Measurements from ENCODE around the gene CRABP2.

Gene CRABP2

DNA sequence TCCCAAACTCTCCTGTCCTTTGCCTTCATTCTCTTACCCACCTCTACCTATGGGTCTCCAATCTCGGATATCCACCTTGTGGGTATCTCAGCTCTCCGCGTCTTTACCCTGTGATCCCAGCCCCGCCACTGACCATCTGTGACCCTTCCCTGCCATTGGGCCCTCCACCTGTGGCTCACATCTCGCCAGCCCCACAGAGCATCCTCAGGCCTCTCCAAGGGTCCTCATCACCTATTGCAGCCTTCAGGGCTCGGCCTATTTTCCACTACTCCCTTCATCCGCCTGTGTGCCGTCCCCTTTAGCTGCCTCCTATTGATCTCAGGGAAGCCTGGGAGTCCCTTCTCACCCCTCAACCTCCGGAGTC is 52.4 kb downstream of the CRABP2 start:
- DNase-seq: no peak

DNA sequence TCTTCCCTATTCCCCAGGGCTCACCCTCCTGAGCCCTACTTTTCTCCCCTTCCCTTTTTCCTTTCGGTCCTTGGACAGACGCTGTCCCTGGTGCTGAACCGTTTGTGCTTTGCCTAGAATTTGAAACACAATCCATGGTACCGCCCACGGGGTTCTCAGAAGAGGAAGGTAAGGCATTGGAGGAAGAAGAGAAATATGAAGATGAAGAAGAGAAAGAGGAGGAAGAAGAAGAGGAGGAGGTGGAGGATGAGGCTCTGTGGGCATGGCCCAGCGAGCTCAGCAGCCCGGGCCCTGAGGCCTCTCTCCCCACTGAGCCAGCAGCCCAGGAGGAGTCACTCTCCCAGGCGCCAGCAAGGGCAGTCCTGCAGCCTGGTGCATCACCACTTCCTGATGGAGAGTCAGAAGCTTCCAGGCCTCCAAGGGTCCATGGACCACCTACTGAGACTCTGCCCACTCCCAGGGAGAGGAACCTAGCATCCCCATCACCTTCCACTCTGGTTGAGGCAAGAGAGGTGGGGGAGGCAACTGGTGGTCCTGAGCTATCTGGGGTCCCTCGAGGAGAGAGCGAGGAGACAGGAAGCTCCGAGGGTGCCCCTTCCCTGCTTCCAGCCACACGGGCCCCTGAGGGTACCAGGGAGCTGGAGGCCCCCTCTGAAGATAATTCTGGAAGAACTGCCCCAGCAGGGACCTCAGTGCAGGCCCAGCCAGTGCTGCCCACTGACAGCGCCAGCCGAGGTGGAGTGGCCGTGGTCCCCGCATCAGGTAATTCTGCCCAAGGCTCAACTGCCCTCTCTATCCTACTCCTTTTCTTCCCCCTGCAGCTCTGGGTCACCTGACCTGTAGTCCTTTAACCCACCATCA is 53.0 kb downstream of the CRABP2 start:
- DNase-seq: peak; percentile 54
